Neural progenitor cell (in vitro differentiated cells): ENCODE results near the gene RPS2.

Experiments
- EZH2 ChIP-seq: fragments of 200-600 bp; sonication (generic); IDR thresholded peaks from 2 replicates; pipeline ENCODE4 v1.6.1; 2017; ENCODE audit warnings: antibody characterized with exemption, mild to moderate bottlenecking, moderate library complexity
- EZH2phosphoT487 ChIP-seq: fragments of 200-600 bp; sonication (generic); IDR thresholded peaks from 2 replicates; pipeline ENCODE4 v1.6.1; 2017; ENCODE audit warnings: antibody characterized with exemption
- TF ChIP-seq, protein P1 (sequence below): fragments of 200-600 bp; sonication (generic); IDR thresholded peaks from 2 replicates; pipeline ENCODE4 v1.5.1; 2017; ENCODE audit warnings: antibody characterized with exemption, mild to moderate bottlenecking

DNA sequence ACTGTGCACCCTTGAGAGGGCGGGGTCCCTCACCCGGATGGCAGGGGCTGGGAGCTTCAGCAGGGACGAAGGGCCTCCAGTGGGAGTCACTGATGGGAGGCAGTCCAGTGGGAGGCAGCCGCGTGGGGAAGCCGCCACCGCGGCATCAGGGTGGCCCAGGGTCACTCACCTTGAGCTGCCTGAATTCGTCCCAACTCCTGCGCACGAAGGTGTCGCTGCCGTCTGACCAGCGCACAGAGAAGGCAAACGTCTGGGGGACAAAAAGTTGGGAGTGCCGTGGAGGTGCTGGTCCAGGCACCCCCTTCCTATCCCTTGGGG, 16.1 kb upstream of the RPS2 start:
- TF ChIP-seq, protein P1, sequence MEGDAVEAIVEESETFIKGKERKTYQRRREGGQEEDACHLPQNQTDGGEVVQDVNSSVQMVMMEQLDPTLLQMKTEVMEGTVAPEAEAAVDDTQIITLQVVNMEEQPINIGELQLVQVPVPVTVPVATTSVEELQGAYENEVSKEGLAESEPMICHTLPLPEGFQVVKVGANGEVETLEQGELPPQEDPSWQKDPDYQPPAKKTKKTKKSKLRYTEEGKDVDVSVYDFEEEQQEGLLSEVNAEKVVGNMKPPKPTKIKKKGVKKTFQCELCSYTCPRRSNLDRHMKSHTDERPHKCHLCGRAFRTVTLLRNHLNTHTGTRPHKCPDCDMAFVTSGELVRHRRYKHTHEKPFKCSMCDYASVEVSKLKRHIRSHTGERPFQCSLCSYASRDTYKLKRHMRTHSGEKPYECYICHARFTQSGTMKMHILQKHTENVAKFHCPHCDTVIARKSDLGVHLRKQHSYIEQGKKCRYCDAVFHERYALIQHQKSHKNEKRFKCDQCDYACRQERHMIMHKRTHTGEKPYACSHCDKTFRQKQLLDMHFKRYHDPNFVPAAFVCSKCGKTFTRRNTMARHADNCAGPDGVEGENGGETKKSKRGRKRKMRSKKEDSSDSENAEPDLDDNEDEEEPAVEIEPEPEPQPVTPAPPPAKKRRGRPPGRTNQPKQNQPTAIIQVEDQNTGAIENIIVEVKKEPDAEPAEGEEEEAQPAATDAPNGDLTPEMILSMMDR: no peak
- no peak for TF ChIP-seq EZH2phosphoT487
- TF ChIP-seq EZH2: no peak
